ENCODE data around the gene CDC42BPB. TPM values are rescaled to one million over a fixed set of nuclear protein-coding genes. Genes with fewer than 3 reads are reported as not detected.

Gene CDC42BPB
- total RNA-seq, 1 experiment from 2014 or later, result 103 TPM

DNA sequence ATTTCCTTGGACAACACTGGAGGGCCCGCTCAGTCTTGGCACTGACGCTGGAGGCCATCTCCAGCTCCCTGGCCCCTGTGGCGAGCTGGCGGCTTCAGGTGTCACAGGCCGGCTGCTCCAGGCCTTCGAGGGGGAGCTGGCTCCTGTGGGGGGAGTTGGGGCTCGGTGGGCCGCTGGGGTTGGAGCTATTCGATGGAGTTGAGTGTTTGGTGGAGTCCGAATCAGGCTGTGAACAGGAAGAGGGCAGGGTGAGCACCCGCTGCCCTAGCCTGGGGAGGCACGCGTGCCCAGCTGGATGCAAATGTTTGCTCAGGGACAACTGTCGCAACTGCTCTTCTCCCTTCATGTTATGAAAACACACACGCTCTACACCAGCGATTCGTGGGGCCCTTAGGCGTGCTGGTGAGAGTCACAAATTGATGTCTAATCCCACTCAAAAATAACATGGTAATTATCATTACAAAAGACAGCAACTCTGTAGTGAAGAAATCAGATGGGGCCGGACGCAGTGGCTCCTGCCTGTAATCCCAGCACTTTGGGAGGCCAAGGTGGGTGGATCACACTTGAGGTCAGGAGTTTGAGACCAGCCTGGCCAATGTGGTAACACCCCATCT is 123.6 kb downstream of the CDC42BPB start:
- no peak overlapping the region for H3K23ac ChIP-seq (ENCODE audit: insufficient read length, low read depth, low read length)
- no peaks in the 10 kb centered on the region for H4K20me1 ChIP-seq (ENCODE audit: control insufficient read depth, insufficient read depth, insufficient read length)
- H3K4me2 ChIP-seq (ENCODE audit: insufficient read depth, insufficient read length, low read length), result no peak overlapping the region
- no peak overlapping the region for H2AK5ac ChIP-seq (ENCODE audit: insufficient read length, low read length)
- H3K4ac ChIP-seq (ENCODE audit: low read depth, low read length), result no peak overlapping the region
- Mint-ChIP-seq H3K9me3 (no peaks in the 10 kb centered on the region), H3K4me3 (no peak overlapping the region), H3K27me3 (ENCODE audit: low read depth) (peaks cover 20% of the 10 kb centered on the region), H3K36me3 (ENCODE audit: insufficient read depth in 1 of 3, low read depth in 3 of 3) (peaks cover 7 to 54% (median 25%) of the 10 kb centered on the region in 3 experiments; a peak in 6 of 7 replicates), H3K27ac (no peak overlapping the region), H3K4me1 (peaks cover 0 to 2% of the 10 kb centered on the region in 2 experiments; a peak in 1 of 4 replicates)
- no peak overlapping the region for H3K9ac ChIP-seq (ENCODE audit: extremely low read depth, insufficient read length, low read length)
- H2BK5ac ChIP-seq (ENCODE audit: insufficient read length, low read length), result no peak overlapping the region
- H2AFZ ChIP-seq (ENCODE audit: low read length), result no peak overlapping the region
- H4K5ac ChIP-seq (ENCODE audit: insufficient read length, low read depth, low read length), result no peak overlapping the region
- no peak overlapping the region for H3K14ac ChIP-seq (ENCODE audit: insufficient read depth, low read length)
- no peaks in the 10 kb centered on the region for H3K79me2 ChIP-seq (ENCODE audit: insufficient read depth, low read length)
- H3K9me3 ChIP-seq (ENCODE audit: control insufficient read depth, low read depth, low read length), result no peaks in the 10 kb centered on the region
- H4K8ac ChIP-seq (replicated peaks; ENCODE audit: insufficient read length, low read depth, low read length), result no peak overlapping the region
- no CpG with 5 or more reads among the region's 20 CpGs for WGBS (ENCODE audit: extremely low coverage, insufficient read length, low lambda C conversion rate)
- no peak overlapping the region for H2BK15ac ChIP-seq (ENCODE audit: low read depth, low read length)
- peaks cover 12% of the 10 kb centered on the region for H3K27me3 ChIP-seq (ENCODE audit: insufficient read depth, low read length)
- no peak overlapping the region for H2BK20ac ChIP-seq (ENCODE audit: low read depth, low read length, poor library complexity, severe bottlenecking)
- H3K56ac ChIP-seq (ENCODE audit: insufficient read length, low read depth, low read length), result no peak overlapping the region
- H2BK12ac ChIP-seq (ENCODE audit: insufficient read length, low read depth, low read length), result no peak overlapping the region
- no peak overlapping the region for H3K18ac ChIP-seq (ENCODE audit: insufficient read length, low read depth, low read length)
- no peaks in the 10 kb centered on the region for H3K79me1 ChIP-seq (ENCODE audit: insufficient read depth, low read depth, low read length, poor library complexity, severe bottlenecking)
- TF ChIP-seq, protein P1, sequence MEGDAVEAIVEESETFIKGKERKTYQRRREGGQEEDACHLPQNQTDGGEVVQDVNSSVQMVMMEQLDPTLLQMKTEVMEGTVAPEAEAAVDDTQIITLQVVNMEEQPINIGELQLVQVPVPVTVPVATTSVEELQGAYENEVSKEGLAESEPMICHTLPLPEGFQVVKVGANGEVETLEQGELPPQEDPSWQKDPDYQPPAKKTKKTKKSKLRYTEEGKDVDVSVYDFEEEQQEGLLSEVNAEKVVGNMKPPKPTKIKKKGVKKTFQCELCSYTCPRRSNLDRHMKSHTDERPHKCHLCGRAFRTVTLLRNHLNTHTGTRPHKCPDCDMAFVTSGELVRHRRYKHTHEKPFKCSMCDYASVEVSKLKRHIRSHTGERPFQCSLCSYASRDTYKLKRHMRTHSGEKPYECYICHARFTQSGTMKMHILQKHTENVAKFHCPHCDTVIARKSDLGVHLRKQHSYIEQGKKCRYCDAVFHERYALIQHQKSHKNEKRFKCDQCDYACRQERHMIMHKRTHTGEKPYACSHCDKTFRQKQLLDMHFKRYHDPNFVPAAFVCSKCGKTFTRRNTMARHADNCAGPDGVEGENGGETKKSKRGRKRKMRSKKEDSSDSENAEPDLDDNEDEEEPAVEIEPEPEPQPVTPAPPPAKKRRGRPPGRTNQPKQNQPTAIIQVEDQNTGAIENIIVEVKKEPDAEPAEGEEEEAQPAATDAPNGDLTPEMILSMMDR (conservative IDR thresholded peaks at IDR 0.05), result no peak
- no peaks in the 10 kb centered on the region for H3K4me1 ChIP-seq (ENCODE audit: insufficient read depth, low read length)
- no peak for DNase-seq
- H3K23me2 ChIP-seq (ENCODE audit: insufficient read length, low read depth, low read length, poor library complexity, severe bottlenecking), result peaks cover 13% of the 10 kb centered on the region
- H3T11ph ChIP-seq (ENCODE audit: low read length), result no peak overlapping the region
- H4K91ac ChIP-seq (ENCODE audit: insufficient read length, low read depth, low read length), result no peak overlapping the region
- H2BK120ac ChIP-seq (ENCODE audit: low read depth, low read length, poor library complexity, severe bottlenecking), result no peak overlapping the region
- H3K27ac ChIP-seq (ENCODE audit: insufficient read length, low read depth, low read length), result no peak overlapping the region

All from H9 (cell line).